Ishikawa (cell line): ENCODE measurements around the gene PCCA.

ENCODE experiments used
- CEBPB ChIP-seq: IDR thresholded peaks from 2 replicates; pipeline ENCODE4 v1.6.1; 2012
- CREB1 ChIP-seq: IDR thresholded peaks from 2 replicates; pipeline ENCODE4 v1.6.1; 2012; ENCODE audit warnings: low read depth
- EGR1 ChIP-seq: IDR thresholded peaks from 2 replicates; pipeline ENCODE4 v1.6.1; 2012
- EP300 ChIP-seq: IDR thresholded peaks from 2 replicates; pipeline ENCODE4 v1.6.1; 2012; ENCODE audit warnings: borderline replicate concordance
- FOXM1 ChIP-seq: IDR thresholded peaks from 2 replicates; pipeline ENCODE4 v1.6.1; 2012; ENCODE audit warnings: low read depth, borderline replicate concordance
- NFIC ChIP-seq: IDR thresholded peaks from 2 replicates; pipeline ENCODE4 v1.6.1; 2012
- RAD21 ChIP-seq: IDR thresholded peaks from 2 replicates; pipeline ENCODE4 v1.6.1; 2012; ENCODE audit warnings: low read depth
- TAF1 ChIP-seq: IDR thresholded peaks from 2 replicates; pipeline ENCODE4 v1.6.1; 2012; ENCODE audit warnings: low read depth, mild to moderate bottlenecking
- TCF12 ChIP-seq: IDR thresholded peaks from 2 replicates; pipeline ENCODE4 v1.6.1; 2012; ENCODE audit warnings: low read depth
- TEAD4 ChIP-seq: IDR thresholded peaks from 2 replicates; pipeline ENCODE4 v1.6.1; 2012
- YY1 ChIP-seq: IDR thresholded peaks from 2 replicates; pipeline ENCODE4 v1.6.1; 2012; ENCODE audit warnings: low read depth
- ZBTB7A ChIP-seq: IDR thresholded peaks from 2 replicates; pipeline ENCODE4 v1.6.1; 2012; ENCODE audit warnings: low read depth
- TF ChIP-seq, protein P1 (sequence below): IDR thresholded peaks from 2 replicates; pipeline ENCODE4 v1.6.1; 2012; ENCODE audit warnings: low read depth, mild to moderate bottlenecking
- TF ChIP-seq, protein P2 (sequence below): IDR thresholded peaks from 2 replicates; pipeline ENCODE4 v1.6.1; 2012
- TF ChIP-seq, protein P3 (sequence below): IDR thresholded peaks from 2 replicates; pipeline ENCODE4 v1.6.1; 2012

The PCCA gene

DNA sequence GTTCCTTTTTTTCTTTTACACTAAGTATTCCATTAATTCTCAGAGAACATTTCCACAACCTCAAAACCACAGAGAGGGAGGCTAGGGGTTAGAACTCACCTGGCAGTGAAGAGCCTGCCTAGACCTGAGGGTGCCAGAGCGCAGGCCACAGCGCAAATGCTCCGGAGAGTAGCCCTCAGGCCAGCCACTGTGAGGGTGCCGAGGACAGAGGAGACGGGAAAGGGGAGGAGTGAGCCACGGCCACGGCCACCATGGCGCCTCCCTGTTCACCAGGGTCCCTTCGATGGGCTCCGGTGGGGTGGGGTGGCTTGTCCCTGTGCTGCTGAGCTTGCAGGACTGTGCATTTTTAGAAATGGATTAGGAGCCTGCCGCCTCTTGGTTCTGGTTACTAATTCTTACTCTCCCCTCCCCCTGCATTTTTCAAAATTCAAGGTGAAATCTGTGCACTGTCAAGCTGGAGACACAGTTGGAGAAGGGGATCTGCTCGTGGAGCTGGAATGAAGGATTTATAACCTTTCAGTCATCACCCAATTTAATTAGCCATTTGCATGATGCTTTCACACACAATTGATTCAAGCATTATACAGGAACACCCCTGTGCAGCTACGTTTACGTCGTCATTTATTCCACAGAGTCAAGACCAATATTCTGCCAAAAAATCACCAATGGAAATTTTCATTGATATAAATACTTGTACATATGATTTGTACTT, 440.9 kb downstream of the PCCA start:
- TF ChIP-seq EGR1 (no peak), ZBTB7A (no peak), RAD21 (no peak)

DNA sequence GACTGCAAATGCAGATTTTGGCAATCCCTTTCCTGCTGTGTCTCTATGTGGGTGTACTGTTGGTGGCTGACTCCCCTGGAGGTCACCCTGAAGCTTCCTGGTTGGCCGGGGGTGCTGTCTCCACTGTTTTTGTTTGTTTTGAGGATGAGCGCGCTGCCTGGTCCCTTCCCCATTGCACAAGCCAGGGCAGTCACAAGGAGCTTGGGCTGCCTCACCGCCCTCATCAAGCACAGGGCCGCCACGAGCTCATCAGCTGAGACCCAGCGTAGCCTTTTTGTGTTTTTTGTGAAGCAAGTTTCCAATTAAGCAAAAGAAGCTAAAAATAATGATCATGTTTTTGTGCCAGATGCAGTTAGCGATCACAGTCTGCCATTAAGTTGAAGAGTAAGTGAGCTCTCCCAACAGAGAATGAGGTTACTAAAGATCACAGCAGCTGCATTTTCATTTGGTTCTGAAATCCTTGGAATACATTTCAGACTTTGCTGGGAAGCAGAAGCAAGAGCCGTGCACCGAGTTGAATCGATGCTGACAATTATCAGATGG, 441.8 kb downstream of the PCCA start:
- TF ChIP-seq, protein P1, sequence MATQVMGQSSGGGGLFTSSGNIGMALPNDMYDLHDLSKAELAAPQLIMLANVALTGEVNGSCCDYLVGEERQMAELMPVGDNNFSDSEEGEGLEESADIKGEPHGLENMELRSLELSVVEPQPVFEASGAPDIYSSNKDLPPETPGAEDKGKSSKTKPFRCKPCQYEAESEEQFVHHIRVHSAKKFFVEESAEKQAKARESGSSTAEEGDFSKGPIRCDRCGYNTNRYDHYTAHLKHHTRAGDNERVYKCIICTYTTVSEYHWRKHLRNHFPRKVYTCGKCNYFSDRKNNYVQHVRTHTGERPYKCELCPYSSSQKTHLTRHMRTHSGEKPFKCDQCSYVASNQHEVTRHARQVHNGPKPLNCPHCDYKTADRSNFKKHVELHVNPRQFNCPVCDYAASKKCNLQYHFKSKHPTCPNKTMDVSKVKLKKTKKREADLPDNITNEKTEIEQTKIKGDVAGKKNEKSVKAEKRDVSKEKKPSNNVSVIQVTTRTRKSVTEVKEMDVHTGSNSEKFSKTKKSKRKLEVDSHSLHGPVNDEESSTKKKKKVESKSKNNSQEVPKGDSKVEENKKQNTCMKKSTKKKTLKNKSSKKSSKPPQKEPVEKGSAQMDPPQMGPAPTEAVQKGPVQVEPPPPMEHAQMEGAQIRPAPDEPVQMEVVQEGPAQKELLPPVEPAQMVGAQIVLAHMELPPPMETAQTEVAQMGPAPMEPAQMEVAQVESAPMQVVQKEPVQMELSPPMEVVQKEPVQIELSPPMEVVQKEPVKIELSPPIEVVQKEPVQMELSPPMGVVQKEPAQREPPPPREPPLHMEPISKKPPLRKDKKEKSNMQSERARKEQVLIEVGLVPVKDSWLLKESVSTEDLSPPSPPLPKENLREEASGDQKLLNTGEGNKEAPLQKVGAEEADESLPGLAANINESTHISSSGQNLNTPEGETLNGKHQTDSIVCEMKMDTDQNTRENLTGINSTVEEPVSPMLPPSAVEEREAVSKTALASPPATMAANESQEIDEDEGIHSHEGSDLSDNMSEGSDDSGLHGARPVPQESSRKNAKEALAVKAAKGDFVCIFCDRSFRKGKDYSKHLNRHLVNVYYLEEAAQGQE: no peak
- TF ChIP-seq, protein P2, sequence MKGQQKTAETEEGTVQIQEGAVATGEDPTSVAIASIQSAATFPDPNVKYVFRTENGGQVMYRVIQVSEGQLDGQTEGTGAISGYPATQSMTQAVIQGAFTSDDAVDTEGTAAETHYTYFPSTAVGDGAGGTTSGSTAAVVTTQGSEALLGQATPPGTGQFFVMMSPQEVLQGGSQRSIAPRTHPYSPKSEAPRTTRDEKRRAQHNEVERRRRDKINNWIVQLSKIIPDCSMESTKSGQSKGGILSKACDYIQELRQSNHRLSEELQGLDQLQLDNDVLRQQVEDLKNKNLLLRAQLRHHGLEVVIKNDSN: no peak
- no peak for TF ChIP-seq ZBTB7A
- TF ChIP-seq TAF1: no peak
- TF ChIP-seq, protein P3, sequence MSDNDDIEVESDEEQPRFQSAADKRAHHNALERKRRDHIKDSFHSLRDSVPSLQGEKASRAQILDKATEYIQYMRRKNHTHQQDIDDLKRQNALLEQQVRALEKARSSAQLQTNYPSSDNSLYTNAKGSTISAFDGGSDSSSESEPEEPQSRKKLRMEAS: no peak
- no peak for TF ChIP-seq FOXM1
- TF ChIP-seq NFIC: no peak
- TF ChIP-seq RAD21: no peak
- no peak for TF ChIP-seq EP300
- no peak for TF ChIP-seq EGR1
- no peak for TF ChIP-seq TEAD4
- no peak for TF ChIP-seq CREB1
- no peak for TF ChIP-seq CEBPB
- TF ChIP-seq TCF12: no peak
- TF ChIP-seq YY1: no peak

DNA sequence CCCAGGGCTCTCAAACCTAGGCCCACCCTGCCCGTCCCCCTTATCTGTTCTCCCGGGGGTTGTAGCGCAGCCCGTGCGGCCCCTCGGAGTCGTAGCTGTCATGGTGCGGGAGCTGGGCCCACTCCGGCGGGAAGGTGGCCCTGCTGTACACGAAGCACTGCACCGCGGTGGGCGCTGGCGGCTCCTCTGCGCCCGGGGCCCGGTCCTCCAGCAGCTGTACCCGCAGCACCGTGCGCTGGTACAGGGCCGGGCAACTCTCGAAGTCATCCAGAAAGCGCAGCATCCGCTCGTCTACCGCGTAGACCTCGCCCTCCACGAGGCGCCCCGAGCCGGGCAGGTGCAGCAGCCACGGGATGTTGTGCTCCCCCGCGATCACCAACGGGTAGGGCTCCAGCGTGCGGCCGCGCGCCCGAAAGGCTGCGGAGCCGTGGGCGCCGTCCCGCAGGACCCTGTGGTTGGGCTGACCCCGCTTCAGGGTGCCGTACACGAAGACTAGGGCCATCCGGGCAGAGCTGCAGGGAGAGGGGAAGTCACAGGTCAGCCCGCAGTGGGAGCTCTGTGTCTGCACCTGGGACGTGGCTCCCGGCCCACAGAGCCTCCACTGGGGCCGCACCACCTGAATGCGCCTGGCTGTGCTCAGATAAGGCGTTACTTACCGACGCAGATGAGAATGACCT, 443.3 kb downstream of the PCCA start:
- TF ChIP-seq, protein P3: no peak
- no peak for TF ChIP-seq EP300
- TF ChIP-seq, protein P2: no peak
- TF ChIP-seq NFIC: no peak
- no peak for TF ChIP-seq TAF1
- no peak for TF ChIP-seq ZBTB7A
- TF ChIP-seq YY1: no peak
- TF ChIP-seq TEAD4: no peak

DNA sequence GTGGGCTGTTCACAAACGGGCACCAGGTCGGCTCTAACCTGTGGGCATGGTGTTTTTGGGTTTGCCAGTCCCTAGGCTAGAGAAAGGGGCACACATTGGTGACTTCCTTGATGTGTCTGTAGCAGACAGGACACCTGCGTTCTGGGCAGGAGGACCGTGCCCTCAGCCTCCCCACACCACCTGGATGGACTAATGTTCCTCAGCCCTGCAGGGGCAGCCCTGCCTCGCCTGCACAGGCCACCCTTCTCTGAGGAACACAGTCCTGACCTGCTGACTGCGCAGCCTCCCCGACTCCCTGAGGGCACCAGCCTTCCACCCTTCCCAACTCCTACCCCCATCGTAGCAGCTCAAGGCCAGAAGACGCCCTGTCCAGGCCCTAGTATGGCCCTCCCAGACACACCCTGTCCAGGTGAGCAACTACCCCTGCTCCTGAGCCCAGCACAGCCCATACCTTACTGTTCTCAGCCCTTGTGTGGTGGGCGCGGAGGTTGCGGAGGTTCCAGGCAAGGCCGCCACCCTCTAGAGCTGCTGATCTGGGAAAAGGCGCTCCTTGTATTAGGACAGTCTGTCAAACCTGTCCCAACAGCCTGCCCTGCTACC, 444.0 kb downstream of the PCCA start:
- TF ChIP-seq, protein P2: no peak
- TF ChIP-seq, protein P1: no peak
- TF ChIP-seq EP300 (no peak), ZBTB7A (no peak), TAF1 (no peak), RAD21 (no peak), NFIC (no peak), CREB1 (no peak), TEAD4 (no peak), TCF12 (no peak)
- TF ChIP-seq, protein P3: no peak

DNA sequence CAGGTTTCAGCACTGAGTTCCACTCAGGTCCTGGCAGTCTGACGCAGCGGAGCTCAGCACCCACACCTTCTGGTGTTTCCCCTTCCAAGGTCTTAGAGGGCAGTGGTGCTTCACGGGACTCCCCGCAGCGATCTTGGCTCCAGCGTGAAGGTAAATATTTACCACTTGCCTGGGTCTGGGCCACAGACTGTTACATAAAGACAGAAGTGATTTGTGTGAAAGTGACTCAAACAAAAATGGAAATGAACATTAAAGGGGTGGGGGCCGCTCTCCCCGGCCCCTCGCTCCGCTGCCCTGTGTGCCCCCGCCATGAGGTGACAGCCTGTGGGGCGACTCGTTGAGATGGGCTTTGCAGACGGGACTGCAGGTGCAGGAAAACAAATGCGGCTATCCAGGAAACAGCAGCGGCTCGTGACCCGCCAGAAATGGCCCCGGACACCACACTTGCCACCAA, 444.7 kb downstream of the PCCA start:
- no peak for TF ChIP-seq TEAD4
- TF ChIP-seq NFIC: peak; percentile 29; the same call in 1 of the 2 replicates
- TF ChIP-seq, protein P1: no peak
